A549 (cell line): ENCODE data around the gene KRTAP10-10. TPM values are rescaled to one million over a fixed set of nuclear protein-coding genes. Genes with fewer than 3 reads are reported as not detected.

ENCODE experiments used
- ATAC-seq, 2 experiments: fragments of 200-7000 bp in 1 of 2; fragments of >200 bp in 1 of 2; cut with Nextera tagmentation in 1 of 2; cut with Tn5 transposase in 1 of 2; 3 replicates each; pipeline versions ENCODE4 v1.8.0 to v1.9.1; 2018 to 2020; ENCODE audit warnings: mild to moderate bottlenecking in 1 of 2, moderate library complexity in 1 of 2
- CTCF ChIA-PET: fragments of 300-600 bp; sonication (Branson Sonifier 250); formaldehyde crosslinking; extraction: SDS; loops from one replicate; lab custom pipeline; 2021; ENCODE audit warnings: antibody characterized with exemption, inconsistent platforms; lab: Yijun Ruan, JAX
- POLR2A ChIA-PET: fragments of 350-600 bp; formaldehyde crosslinking; extraction: SDS; loops from one replicate; lab custom pipeline; 2021; ENCODE audit warnings: antibody characterized with exemption, inconsistent platforms; lab: Yijun Ruan, JAX
- DNase-seq, 2 experiments: peaks; one replicate each; pipeline versions ENCODE4 v3.0.0 to v3.0.0-alpha.2; 2011 to 2016; ENCODE audit warnings: low read depth in 1 of 2, low spot score in 1 of 2
- FAIRE-seq: peaks from 2 replicates; lab custom pipeline; 2011; peaks lifted over from hg19 to GRCh38; lab: Jason Lieb, UNC
- H3K27ac ChIP-seq, 2 experiments: fragments of >200 bp; sonication (Bioruptor Twin); formaldehyde crosslinking; 3 replicates each; pipeline ENCODE4 v1.5.1; 2016 to 2017
- H3K4me1 ChIP-seq: fragments of >200 bp; sonication (Bioruptor Twin); formaldehyde crosslinking; 3 replicates; pipeline ENCODE4 v1.6.1; 2016
- H3K4me2 ChIP-seq: fragments of >200 bp; sonication (Bioruptor Twin); formaldehyde crosslinking; 3 replicates; pipeline ENCODE4 v1.6.1; 2016
- H3K4me3 ChIP-seq: fragments of >200 bp; sonication (Bioruptor Twin); formaldehyde crosslinking; 3 replicates; pipeline ENCODE4 v1.5.1; 2016
- H3K9me3 ChIP-seq: fragments of >200 bp; sonication (Bioruptor Twin); formaldehyde crosslinking; 3 replicates; pipeline ENCODE4 v1.6.1; 2016
- BHLHE40 ChIP-seq: IDR thresholded peaks from 2 replicates; pipeline ENCODE4 v1.6.1; 2012; ENCODE audit warnings: low read depth, low read length, inconsistent platforms
- CTCF ChIP-seq: fragments of >200 bp; sonication (Bioruptor Twin); formaldehyde crosslinking; IDR thresholded peaks from 3 replicates; pipeline ENCODE4 v1.5.1; 2016
- EHMT2 ChIP-seq: fragments of 200-600 bp; sonication (generic); IDR thresholded peaks from 2 replicates; pipeline ENCODE4 v1.6.1; 2016; ENCODE audit warnings: antibody characterized with exemption, low read depth, mild to moderate bottlenecking, moderate library complexity
- EP300 ChIP-seq, 2 experiments: fragments of >200 bp; sonication (Bioruptor Twin); formaldehyde crosslinking; IDR thresholded peaks; 2 replicates in 1 of 2; 3 replicates in 1 of 2; pipeline ENCODE4 v1.6.1; 2016 to 2017
- ESRRA ChIP-seq: fragments of 150-350 bp; IDR thresholded peaks from 2 replicates; pipeline ENCODE4 v1.6.1; 2014; ENCODE audit warnings: mild to moderate bottlenecking, low read length, borderline replicate concordance
- FOSB ChIP-seq: fragments of 250-450 bp; sonication (Bioruptor Pico); IDR thresholded peaks from 2 replicates; pipeline ENCODE4 v1.5.0; 2020; ENCODE audit warnings: mild to moderate bottlenecking, moderate library complexity
- FOSL2 ChIP-seq, 2 experiments: fragments of 450-650 bp in 1 of 2; fragments of >200 bp in 1 of 2; sonication (Bioruptor Twin) in 1 of 2; formaldehyde crosslinking; IDR thresholded peaks; 2 replicates each; pipeline versions ENCODE4 v1.5.0 to v1.6.1; 2016 to 2020; ENCODE audit warnings: mild to moderate bottlenecking in 1 of 2, moderate library complexity in 1 of 2
- FOXS1 ChIP-seq: fragments of 250-450 bp; sonication (Bioruptor Pico); IDR thresholded peaks from 2 replicates; pipeline ENCODE4 v1.5.0; 2020; ENCODE audit warnings: mild to moderate bottlenecking, moderate library complexity
- GATA3 ChIP-seq: IDR thresholded peaks from 2 replicates; pipeline ENCODE4 v1.6.1; 2012; ENCODE audit warnings: borderline replicate concordance
- HDAC2 ChIP-seq: fragments of 200-600 bp; sonication (generic); IDR thresholded peaks from 2 replicates; pipeline ENCODE4 v1.6.1; 2016
- HES2 ChIP-seq: fragments of >200 bp; sonication (Bioruptor Twin); formaldehyde crosslinking; IDR thresholded peaks from 2 replicates; pipeline ENCODE4 v1.6.1; 2016
- HEYL ChIP-seq: fragments of 250-450 bp; sonication (Bioruptor Pico); IDR thresholded peaks from 2 replicates; pipeline ENCODE4 v1.8.0; 2021; ENCODE audit warnings: mild to moderate bottlenecking, moderate library complexity
- HOXA7 ChIP-seq: fragments of 250-450 bp; sonication (Bioruptor Pico); IDR thresholded peaks from 2 replicates; pipeline ENCODE4 v1.5.0; 2020; ENCODE audit warnings: mild to moderate bottlenecking, moderate library complexity
- HOXB13 ChIP-seq: fragments of 250-450 bp; sonication (Bioruptor Pico); IDR thresholded peaks from 2 replicates; pipeline ENCODE4 v1.5.0; 2020; ENCODE audit warnings: low read depth, mild to moderate bottlenecking, moderate library complexity
- MAFK ChIP-seq: fragments of 450-650 bp; IDR thresholded peaks from 2 replicates; pipeline ENCODE4 v1.6.1; 2014; ENCODE audit not compliant: partially characterized antibody
- MAZ ChIP-seq: fragments of 150-350 bp; IDR thresholded peaks from 2 replicates; pipeline ENCODE4 v1.6.1; 2014; ENCODE audit warnings: antibody characterized with exemption, low read depth, low read length, borderline replicate concordance
- NFE2L2 ChIP-seq: fragments of 150-350 bp; conservative IDR thresholded peaks from 2 replicates; pipeline ENCODE4 v1.6.1; 2014; ENCODE audit warnings: low read length
- PBX3 ChIP-seq: IDR thresholded peaks from 2 replicates; pipeline ENCODE4 v1.6.1; 2012
- PHF8 ChIP-seq: fragments of 200-600 bp; sonication (generic); IDR thresholded peaks from 2 replicates; pipeline ENCODE4 v1.6.1; 2016; ENCODE audit warnings: low read depth, mild to moderate bottlenecking, antibody characterized with exemption, moderate library complexity, borderline replicate concordance
- POLR2A ChIP-seq: IDR thresholded peaks from 2 replicates; pipeline ENCODE4 v1.6.1; 2012; ENCODE audit warnings: mild to moderate bottlenecking, low read length
- RAD21 ChIP-seq, 2 experiments: fragments of >200 bp in 1 of 2; sonication (Bioruptor Twin) in 1 of 2; formaldehyde crosslinking in 1 of 2; IDR thresholded peaks in 1 of 2; conservative IDR thresholded peaks in 1 of 2; 2 replicates in 1 of 2; 3 replicates in 1 of 2; pipeline ENCODE4 v1.6.1; 2012 to 2018; ENCODE audit warnings: inconsistent platforms in 1 of 2
- RCOR1 ChIP-seq: fragments of 150-350 bp; IDR thresholded peaks from 2 replicates; pipeline ENCODE4 v1.6.1; 2014; ENCODE audit warnings: antibody characterized with exemption, low read length, low read depth
- RFX5 ChIP-seq: fragments of 450-650 bp; IDR thresholded peaks from 2 replicates; pipeline ENCODE4 v1.7.1; 2014; ENCODE audit warnings: antibody characterized with exemption, mild to moderate bottlenecking, moderate library complexity
- RNF2 ChIP-seq: fragments of 200-600 bp; sonication (generic); IDR thresholded peaks from 2 replicates; pipeline ENCODE4 v1.6.1; 2016; ENCODE audit warnings: low read depth, mild to moderate bottlenecking, antibody characterized with exemption, moderate library complexity, borderline replicate concordance
- SMC3 ChIP-seq: fragments of >200 bp; sonication (Bioruptor Twin); formaldehyde crosslinking; IDR thresholded peaks from 3 replicates; pipeline ENCODE4 v1.6.1; 2018; ENCODE audit warnings: inconsistent platforms
- ZFP36 ChIP-seq: fragments of 450-650 bp; IDR thresholded peaks from 2 replicates; pipeline ENCODE4 v1.6.1; 2014; ENCODE audit warnings: borderline replicate concordance; ENCODE audit not compliant: partially characterized antibody
- ZNF302 ChIP-seq: fragments of 250-450 bp; sonication (Bioruptor Pico); IDR thresholded peaks from 2 replicates; pipeline ENCODE4 v1.9.0; 2021; ENCODE audit warnings: inconsistent platforms, mild to moderate bottlenecking, moderate library complexity
- WGBS: methylation state at CpG from one replicate; pipeline ENCODE4 v1.1.6; 2017; ENCODE audit errors: missing lambda C conversion rate; 5-methylcytosine and 5-hydroxymethylcytosine counted together
- polyA plus RNA-seq, 4 experiments: library from polyadenylated mRNA; depleted of rRNA in 3 of 4; stranded (reverse); fragments of >200 nt; fragmentation: RNase III in 1 of 4; extraction: RNeasy Plus Mini Kit Qiagen cat#74134 plus additional on column Dnase treatment in 1 of 4; gene quantifications; 2 replicates in 3 of 4; 3 replicates in 1 of 4; pipeline ENCODE4 v1.2.3, GENCODE V29; 2011 to 2017
- TF ChIP-seq, protein P1 (sequence below): IDR thresholded peaks from 2 replicates; pipeline ENCODE4 v1.6.1; 2012

The KRTAP10-10 gene
- polyA plus RNA-seq, 2 of the 4 experiments (the other 2 are of a cell fraction) = not detected

- POLR2A ChIA-PET = no interaction called here
- FAIRE-seq (no peak), DNase-seq (no peak)
- peaks cover 11% of the 10 kb centered on the region; the same call in 1 of the 3 replicates for H3K9me3 ChIP-seq
- H3K4me1 ChIP-seq = no peaks in the 10 kb centered on the region
- TF ChIP-seq PHF8 = no peak
- TF ChIP-seq ESRRA = no peak
- no peak for TF ChIP-seq HOXA7 (CRISPR knock-in tag)
- no peak for TF ChIP-seq HDAC2
- TF ChIP-seq RAD21 (conservative IDR thresholded peaks at IDR 0.05 in 1 of 2, IDR thresholded peaks at IDR 0.05 in 1 of 2) = no peak
- TF ChIP-seq POLR2A = no peak
- TF ChIP-seq, protein P1, sequence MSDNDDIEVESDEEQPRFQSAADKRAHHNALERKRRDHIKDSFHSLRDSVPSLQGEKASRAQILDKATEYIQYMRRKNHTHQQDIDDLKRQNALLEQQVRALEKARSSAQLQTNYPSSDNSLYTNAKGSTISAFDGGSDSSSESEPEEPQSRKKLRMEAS = no peak
- no peak for TF ChIP-seq PBX3
- TF ChIP-seq ZFP36 = no peak
- no peak for TF ChIP-seq HES2
- TF ChIP-seq MAFK = no peak
- TF ChIP-seq FOXS1 (CRISPR knock-in tag) = no peak
- TF ChIP-seq RFX5 = no peak
- no peak for TF ChIP-seq GATA3
- no peak for TF ChIP-seq BHLHE40
- TF ChIP-seq FOSB (CRISPR knock-in tag) = no peak
- no peak for TF ChIP-seq RCOR1
- no peak for TF ChIP-seq FOSL2 (IDR thresholded peaks at IDR 0.05)
- TF ChIP-seq FOSL2 (CRISPR knock-in tag; IDR thresholded peaks at IDR 0.05) = no peak
- TF ChIP-seq, all 56 proteins: peak for 0
- no peak for ATAC-seq
- CTCF ChIA-PET = interaction anchor here (0.6 kb wide), 1 partner anchor 1285 kb away, joined by 3 read pairs; no protein-coding TSS in a partner anchor
- 29% methylated on average over 3 of the region's 3 CpGs for WGBS
- Histone ChIP-seq H3K27ac (no peak overlapping the region), H3K4me3 (no peak overlapping the region), H3K4me2 (no peak overlapping the region)
Observed at GRCh38 chr21:44618909-44619308, 18.2 kb upstream of the KRTAP10-10 start.

DNA sequence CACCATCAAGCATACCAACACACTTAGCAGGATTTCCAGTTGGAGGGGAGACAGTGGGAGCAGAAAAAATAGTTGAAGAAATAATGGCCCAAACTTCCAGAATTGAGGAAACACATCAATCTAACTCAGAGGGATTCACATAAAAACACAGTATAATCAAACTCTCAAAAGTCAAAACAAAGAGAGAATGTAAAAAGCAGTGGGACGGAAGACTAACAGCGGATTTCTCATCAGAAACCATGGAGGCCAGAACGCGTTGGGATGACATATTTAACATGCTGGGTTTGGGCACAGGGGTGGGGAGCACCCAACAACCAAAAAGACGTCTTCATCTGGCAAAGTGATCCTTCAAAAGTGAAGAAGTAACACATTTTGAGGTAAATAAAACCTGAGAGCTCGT, 17.3 kb upstream of the KRTAP10-10 start:
- ATAC-seq (no peak), FAIRE-seq (no peak), DNase-seq (no peak)
- Histone ChIP-seq H3K27ac (no peak overlapping the region), H3K9me3 (peaks cover 17% of the 10 kb centered on the region; the same call in 1 of the 3 replicates), H3K4me1 (no peaks in the 10 kb centered on the region), H3K4me3 (no peak overlapping the region), H3K4me2 (no peak overlapping the region)
- POLR2A ChIA-PET = no interaction called here
- CTCF ChIA-PET = no interaction called here
- TF ChIP-seq MAZ (no peak), PHF8 (no peak), ZFP36 (no peak), RNF2 (no peak), MAFK (no peak), FOSB (CRISPR knock-in tag) (no peak), HEYL (no peak), NFE2L2 (no peak), ZNF302 (CRISPR knock-in tag) (no peak), SMC3 (no peak), CTCF (no peak), RCOR1 (no peak), HOXB13 (CRISPR knock-in tag) (no peak), EP300 (IDR thresholded peaks at IDR 0.05) (no peak), EHMT2 (no peak)
- WGBS = 34% methylated on average over 6 of the region's 6 CpGs
